Osteocyte (in vitro differentiated cells): Measurements from ENCODE around the gene ETV5. TPM values are rescaled to one million over a fixed set of nuclear protein-coding genes. Genes with fewer than 3 reads are reported as not detected.

Experiments
- DNase-seq: peaks from one replicate; pipeline ENCODE4 v3.0.0; 2021; ENCODE audit warnings: mixed read lengths; ENCODE audit not compliant: unreplicated experiment; ENCODE audit errors: extremely low spot score
- H3K27ac Mint-ChIP-seq: one replicate; pipeline ENCODE4 v1.8.0; 2021; ENCODE audit warnings: mild to moderate bottlenecking, mixed read lengths; ENCODE audit not compliant: unreplicated experiment
- H3K27me3 Mint-ChIP-seq: one replicate; pipeline ENCODE4 v1.8.0; 2021; ENCODE audit warnings: mixed read lengths; ENCODE audit not compliant: unreplicated experiment
- H3K36me3 Mint-ChIP-seq: one replicate; pipeline ENCODE4 v1.8.0; 2021; ENCODE audit warnings: mixed read lengths; ENCODE audit not compliant: unreplicated experiment
- H3K4me1 Mint-ChIP-seq: one replicate; pipeline ENCODE4 v1.8.0; 2021; ENCODE audit warnings: mixed read lengths; ENCODE audit not compliant: unreplicated experiment
- H3K4me3 Mint-ChIP-seq: one replicate; pipeline ENCODE4 v1.8.0; 2021; ENCODE audit warnings: mild to moderate bottlenecking, moderate library complexity, mixed read lengths; ENCODE audit not compliant: unreplicated experiment
- H3K9me3 Mint-ChIP-seq: one replicate; pipeline ENCODE4 v1.8.0; 2021; ENCODE audit warnings: mixed read lengths; ENCODE audit not compliant: unreplicated experiment
- total RNA-seq: library from RNA; stranded (reverse); gene quantifications from 2 replicates; pipeline ENCODE4 v1.2.1, GENCODE V29; 2021
- TF ChIP-seq, protein P1 (sequence below): fragments of 200-600 bp; sonication (generic); IDR thresholded peaks from 2 replicates; pipeline ENCODE4 v1.5.0; 2021; ENCODE audit warnings: antibody characterized with exemption, mild to moderate bottlenecking, moderate library complexity

The ETV5 gene
- total RNA-seq, 1 donor from 2014 or later, result 63.6 TPM

DNA sequence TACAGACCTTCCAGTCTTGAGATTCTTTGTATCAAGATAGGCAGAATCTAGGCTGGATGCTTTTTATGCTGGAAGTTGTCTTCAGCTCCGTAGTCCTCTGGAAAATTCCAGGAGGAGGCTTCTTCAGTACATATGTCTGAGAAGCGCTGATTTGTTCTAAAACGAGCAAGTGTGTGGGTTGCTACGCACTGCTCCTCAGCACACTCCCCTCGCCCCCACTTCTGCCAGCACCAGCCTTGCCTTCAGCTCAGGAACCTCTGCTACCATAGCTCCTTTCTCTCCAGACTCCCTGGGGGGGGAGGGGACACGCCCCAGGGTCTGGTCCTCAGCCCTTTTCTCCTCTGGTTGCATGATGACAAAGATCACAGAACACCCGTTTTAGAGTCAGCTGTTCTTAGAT is 95.6 kb downstream of the ETV5 start:
- H3K27ac Mint-ChIP-seq, result no peak overlapping the region

DNA sequence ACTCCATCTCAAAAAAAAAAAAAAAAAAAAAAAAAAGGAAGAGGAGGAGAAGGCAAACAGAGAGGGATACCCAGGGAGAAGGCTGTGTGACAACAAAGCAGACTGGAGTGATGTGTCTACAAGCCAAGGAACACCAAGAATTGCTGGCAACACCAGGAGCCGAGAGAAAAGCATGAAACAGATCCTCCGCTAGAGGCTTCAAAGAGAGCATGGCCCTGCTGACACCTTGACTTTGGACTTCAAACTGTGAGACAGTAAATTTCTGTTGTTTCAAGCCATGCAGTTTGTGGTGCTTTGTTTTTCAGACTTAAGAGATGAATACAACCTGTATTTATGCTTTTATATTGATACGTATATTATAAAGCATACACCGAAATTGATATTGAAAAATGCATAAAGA is 96.8 kb downstream of the ETV5 start:
- Mint-ChIP-seq H3K36me3 (peaks cover 3% of the 10 kb centered on the region), H3K27ac (no peak overlapping the region), H3K27me3 (peaks cover 16% of the 10 kb centered on the region)

More for the DNA sequence above, 95.6 kb downstream of the ETV5 start:
- DNase-seq, result peak; percentile 72
- peaks cover 3% of the 10 kb centered on the region for H3K36me3 Mint-ChIP-seq
- H3K27me3 Mint-ChIP-seq, result peaks cover 20% of the 10 kb centered on the region
- H3K4me3 Mint-ChIP-seq, result no peak overlapping the region
- H3K9me3 Mint-ChIP-seq, result peaks cover 6% of the 10 kb centered on the region
- H3K4me1 Mint-ChIP-seq, result no peaks in the 10 kb centered on the region
- TF ChIP-seq, protein P1, sequence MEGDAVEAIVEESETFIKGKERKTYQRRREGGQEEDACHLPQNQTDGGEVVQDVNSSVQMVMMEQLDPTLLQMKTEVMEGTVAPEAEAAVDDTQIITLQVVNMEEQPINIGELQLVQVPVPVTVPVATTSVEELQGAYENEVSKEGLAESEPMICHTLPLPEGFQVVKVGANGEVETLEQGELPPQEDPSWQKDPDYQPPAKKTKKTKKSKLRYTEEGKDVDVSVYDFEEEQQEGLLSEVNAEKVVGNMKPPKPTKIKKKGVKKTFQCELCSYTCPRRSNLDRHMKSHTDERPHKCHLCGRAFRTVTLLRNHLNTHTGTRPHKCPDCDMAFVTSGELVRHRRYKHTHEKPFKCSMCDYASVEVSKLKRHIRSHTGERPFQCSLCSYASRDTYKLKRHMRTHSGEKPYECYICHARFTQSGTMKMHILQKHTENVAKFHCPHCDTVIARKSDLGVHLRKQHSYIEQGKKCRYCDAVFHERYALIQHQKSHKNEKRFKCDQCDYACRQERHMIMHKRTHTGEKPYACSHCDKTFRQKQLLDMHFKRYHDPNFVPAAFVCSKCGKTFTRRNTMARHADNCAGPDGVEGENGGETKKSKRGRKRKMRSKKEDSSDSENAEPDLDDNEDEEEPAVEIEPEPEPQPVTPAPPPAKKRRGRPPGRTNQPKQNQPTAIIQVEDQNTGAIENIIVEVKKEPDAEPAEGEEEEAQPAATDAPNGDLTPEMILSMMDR, result no peak

DNA sequence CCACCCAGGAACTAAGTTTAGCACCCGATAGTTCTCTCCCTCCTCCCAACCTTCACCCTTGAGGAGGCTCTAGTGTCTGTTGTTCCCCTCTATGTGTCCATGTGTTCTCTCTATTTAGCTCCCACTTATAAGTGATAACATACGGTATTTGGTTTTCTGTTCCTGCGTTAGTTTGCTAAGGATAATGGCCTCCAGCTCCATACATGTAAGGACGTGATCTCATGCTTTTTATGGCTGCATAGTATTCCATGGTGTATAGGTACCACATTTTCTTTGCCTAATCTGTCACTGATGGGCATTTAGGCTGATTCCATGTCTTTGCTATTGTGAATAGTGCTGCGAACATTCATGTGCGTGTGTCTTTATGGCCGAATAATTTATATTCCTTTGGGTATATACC is 104.2 kb downstream of the ETV5 start:
- no peak overlapping the region for H3K4me3 Mint-ChIP-seq
- no peaks in the 10 kb centered on the region for H3K36me3 Mint-ChIP-seq
- H3K9me3 Mint-ChIP-seq, result no peaks in the 10 kb centered on the region
- H3K27me3 Mint-ChIP-seq, result peaks cover 33% of the 10 kb centered on the region
- no peaks in the 10 kb centered on the region for H3K4me1 Mint-ChIP-seq
- H3K27ac Mint-ChIP-seq, result no peak overlapping the region
- TF ChIP-seq, protein P1, result no peak
- peak; percentile 3 for DNase-seq

More for the DNA sequence above, 96.8 kb downstream of the ETV5 start:
- no peaks in the 10 kb centered on the region for H3K4me1 Mint-ChIP-seq
- no peak overlapping the region for H3K4me3 Mint-ChIP-seq
- peak; percentile 10 for DNase-seq
- TF ChIP-seq, protein P1, result no peak
- H3K9me3 Mint-ChIP-seq, result peaks cover 6% of the 10 kb centered on the region

DNA sequence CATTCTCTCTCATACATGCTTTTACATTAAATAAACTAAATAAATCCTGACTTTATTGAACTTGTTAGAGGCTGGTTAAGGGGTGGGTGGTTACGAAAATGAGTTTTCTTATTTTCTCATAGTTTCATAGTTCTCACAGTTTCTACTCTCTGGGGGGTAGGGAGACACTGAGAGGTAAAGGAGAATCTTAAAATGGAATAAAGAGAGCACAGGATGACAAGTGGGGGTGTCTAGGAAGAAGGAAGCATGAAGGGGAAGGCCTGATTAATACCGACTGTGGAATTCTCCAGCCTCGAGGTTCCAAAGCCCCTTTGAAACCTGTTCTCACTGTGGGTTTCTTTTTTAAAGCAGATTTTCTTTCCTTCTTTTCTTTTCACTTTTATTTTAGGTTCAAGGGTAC is 104.7 kb downstream of the ETV5 start:
- DNase-seq, result no peak
- H3K36me3 Mint-ChIP-seq, result no peaks in the 10 kb centered on the region
- no peak overlapping the region for H3K27ac Mint-ChIP-seq
- H3K4me1 Mint-ChIP-seq, result no peaks in the 10 kb centered on the region
- peaks cover 34% of the 10 kb centered on the region for H3K27me3 Mint-ChIP-seq
- H3K4me3 Mint-ChIP-seq, result no peak overlapping the region
- TF ChIP-seq, protein P1, result no peak
- H3K9me3 Mint-ChIP-seq, result no peaks in the 10 kb centered on the region

DNA sequence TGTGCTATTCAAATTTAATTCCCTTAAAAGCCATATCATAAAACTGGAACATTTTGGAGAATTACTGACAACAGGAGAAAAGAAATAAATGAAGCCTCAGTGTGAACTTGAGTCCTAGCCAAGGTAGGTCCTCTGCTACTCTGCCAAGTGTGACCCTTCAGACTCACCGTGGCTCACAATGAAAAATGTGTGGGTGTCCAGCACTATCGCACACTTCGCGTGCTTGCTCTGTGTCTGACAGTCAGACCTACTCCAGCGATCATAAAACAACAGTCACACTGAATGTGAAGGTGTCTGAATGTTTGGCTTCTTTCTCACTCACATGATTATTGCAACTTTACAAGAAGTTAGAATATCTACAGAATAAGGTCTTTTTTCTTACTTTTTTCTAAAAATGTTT is 105.3 kb downstream of the ETV5 start:
- H3K27ac Mint-ChIP-seq, result no peak overlapping the region
- no peaks in the 10 kb centered on the region for H3K9me3 Mint-ChIP-seq
- no peaks in the 10 kb centered on the region for H3K36me3 Mint-ChIP-seq
- H3K4me1 Mint-ChIP-seq, result no peaks in the 10 kb centered on the region
- TF ChIP-seq, protein P1, result no peak
- peak; percentile 42 for DNase-seq
- no peak overlapping the region for H3K4me3 Mint-ChIP-seq
- H3K27me3 Mint-ChIP-seq, result peaks cover 35% of the 10 kb centered on the region
